GM12892 (cell line): ENCODE data around the gene S1PR1.

Source experiments
- DNase-seq: peaks from one replicate; pipeline ENCODE4 v3.0.0; 2011; ENCODE audit not compliant: insufficient read length
- FAIRE-seq: peaks from 2 replicates; lab custom pipeline; 2011; peaks lifted over from hg19 to GRCh38; lab: Jason Lieb, UNC
- POLR2A ChIP-seq: IDR thresholded peaks from 2 replicates; pipeline ENCODE4 v1.6.1; 2011; ENCODE audit warnings: low read depth, low read length, control low read depth
- POLR2AphosphoS5 ChIP-seq: IDR thresholded peaks from 2 replicates; pipeline ENCODE4 v1.6.1; 2011; ENCODE audit warnings: low read depth, low read length, control low read depth
- TAF1 ChIP-seq: IDR thresholded peaks from 2 replicates; pipeline ENCODE4 v1.6.1; 2011; ENCODE audit warnings: low read depth, mild to moderate bottlenecking, control low read depth, low read length, borderline replicate concordance

Gene S1PR1

DNA sequence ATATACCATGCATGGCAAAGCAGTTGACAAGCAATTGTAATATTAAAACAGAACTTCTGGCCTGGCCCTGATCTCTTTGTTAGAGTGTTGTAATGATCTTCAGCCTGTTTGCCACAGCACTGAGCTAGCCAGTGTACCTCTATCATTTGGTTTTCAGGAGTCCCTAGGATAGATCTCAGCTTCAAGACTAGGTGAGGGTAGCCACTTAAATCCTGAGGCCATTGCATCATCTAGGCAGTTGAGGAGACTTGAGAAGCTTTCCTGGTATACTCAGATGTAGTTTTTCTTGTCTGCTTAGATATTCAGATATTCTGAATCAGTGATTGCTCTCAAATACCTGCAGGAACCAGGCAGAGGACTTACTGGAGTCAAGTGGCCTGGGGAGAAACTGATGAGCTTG lies 14.7 kb downstream of the S1PR1 start:
- DNase-seq (no peak), FAIRE-seq (no peak)
- TF ChIP-seq POLR2A (no peak), POLR2AphosphoS5 (no peak), TAF1 (no peak)

- DNase-seq (no peak), FAIRE-seq (no peak)
- TF ChIP-seq POLR2AphosphoS5 (no peak), POLR2A (no peak)
Measured at GRCh38 chr1:101253976-101254674, 17.3 kb downstream of the S1PR1 start.

- no peak for DNase-seq
- peak; percentile 66 for FAIRE-seq
- TF ChIP-seq POLR2A (no peak), TAF1 (no peak), POLR2AphosphoS5 (no peak)
Measured at GRCh38 chr1:101257500-101258325, 20.9 kb downstream of the S1PR1 start.

DNA sequence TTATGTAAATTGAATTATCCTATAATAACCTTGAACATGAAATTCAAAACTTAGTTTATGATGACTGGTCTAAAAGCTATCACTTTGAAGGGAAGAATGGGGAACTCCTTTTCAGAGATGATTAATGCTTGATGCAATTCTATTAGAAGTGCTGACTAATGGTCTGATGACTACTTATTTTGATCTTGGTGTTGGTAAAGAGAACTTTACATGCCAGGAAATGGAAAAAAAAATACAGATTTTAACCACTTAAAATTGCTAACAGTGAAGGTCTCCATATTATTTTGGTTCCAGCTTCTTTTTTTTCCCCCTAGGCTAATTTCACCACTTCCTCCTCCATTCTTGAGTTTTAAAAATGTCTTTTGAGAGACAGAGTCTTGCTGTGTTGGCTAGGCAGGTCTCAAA lies 22.9 kb downstream of the S1PR1 start:
- FAIRE-seq = no peak
- DNase-seq = no peak
- TF ChIP-seq POLR2AphosphoS5 (no peak), TAF1 (no peak), POLR2A (no peak)

GRCh38 chr1:101260556-101261350 lies 23.9 kb downstream of the S1PR1 start:
- no peak for DNase-seq
- no peak for FAIRE-seq
- TF ChIP-seq TAF1 = no peak
- TF ChIP-seq POLR2A = no peak
- TF ChIP-seq POLR2AphosphoS5 = no peak

DNA sequence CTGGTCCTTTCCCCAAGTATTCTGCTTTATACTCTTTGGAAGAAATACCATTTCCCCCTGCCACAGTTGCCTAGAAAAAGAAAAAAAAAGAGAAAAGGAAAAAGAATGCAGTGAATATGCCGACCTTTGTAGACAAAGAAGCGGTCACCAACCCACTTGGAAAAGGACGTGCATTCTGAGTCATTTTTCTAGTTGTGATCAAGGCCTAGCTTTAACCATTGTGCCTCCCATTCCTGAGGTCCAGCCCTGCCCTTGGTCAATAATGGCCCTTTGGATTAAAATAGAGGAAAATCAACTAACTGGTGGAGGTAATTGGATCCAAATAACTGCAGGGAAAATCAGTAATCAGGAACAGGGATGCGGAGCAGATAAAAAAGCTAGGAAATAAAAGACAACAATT lies 24.8 kb downstream of the S1PR1 start:
- TF ChIP-seq POLR2AphosphoS5 = no peak
- TF ChIP-seq TAF1 = no peak
- TF ChIP-seq POLR2A = no peak
- FAIRE-seq (no peak), DNase-seq (no peak)

DNA sequence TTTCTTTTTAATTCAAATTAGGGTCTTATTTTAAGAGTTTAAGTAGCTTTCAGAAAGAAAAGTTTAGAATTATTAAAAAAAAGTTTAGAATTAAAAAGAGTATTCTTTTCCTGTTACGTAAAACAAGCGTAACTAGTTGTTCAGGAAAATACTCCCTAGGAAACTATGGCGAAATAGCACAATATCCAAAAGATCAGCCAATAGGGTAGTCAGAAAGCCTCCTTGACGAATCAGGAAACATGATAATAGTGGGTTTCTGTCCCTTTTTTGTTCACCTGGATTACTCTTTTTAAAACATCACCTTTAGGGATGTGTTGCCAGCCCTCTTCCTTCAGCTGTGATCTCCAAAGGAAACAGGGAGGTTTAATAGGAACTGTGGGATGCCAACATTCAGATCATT lies 25.2 kb downstream of the S1PR1 start:
- FAIRE-seq = no peak
- no peak for DNase-seq
- TF ChIP-seq POLR2A (no peak), POLR2AphosphoS5 (no peak), TAF1 (no peak)

DNA sequence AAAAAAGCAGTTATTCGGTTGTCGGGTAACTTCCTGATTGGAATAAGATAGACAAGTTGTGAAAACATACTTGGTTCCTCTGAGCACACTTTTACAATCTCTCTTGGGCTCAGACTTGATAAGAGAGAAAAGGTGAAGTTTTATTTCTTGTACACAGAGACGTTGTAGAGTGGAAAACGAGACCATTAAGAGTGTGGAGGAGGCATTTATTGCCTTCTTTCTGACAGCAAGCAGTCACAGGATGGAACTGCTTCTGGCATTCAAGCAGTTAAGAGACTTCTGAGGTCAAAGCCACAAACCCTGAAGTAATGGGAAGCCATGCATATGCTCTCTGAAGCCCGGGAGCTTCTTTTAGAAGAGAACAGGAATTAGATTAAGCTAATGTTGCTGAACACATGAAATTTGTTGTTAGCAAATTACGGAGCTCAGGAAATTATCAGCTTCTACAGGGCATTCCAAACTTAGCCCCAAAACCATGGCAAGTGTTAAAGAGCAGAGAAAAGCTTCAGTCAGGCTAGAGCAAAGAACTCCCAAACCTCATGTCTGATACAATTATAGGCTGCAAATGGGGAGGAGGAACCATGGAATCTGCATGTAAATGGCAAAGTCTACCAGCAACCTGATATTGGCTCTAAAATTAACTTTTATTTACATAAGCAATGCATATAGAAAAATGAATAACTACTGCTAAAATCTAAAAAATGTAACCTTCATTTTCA lies 26.0 kb downstream of the S1PR1 start:
- FAIRE-seq (peak; percentile 40), DNase-seq (no peak)
- TF ChIP-seq TAF1 = no peak
- no peak for TF ChIP-seq POLR2A
- TF ChIP-seq POLR2AphosphoS5 = no peak

- TF ChIP-seq POLR2AphosphoS5 = no peak
- TF ChIP-seq POLR2A = no peak
- no peak for TF ChIP-seq TAF1
- FAIRE-seq (no peak), DNase-seq (no peak)
Measured at GRCh38 chr1:101264697-101265096, 27.9 kb downstream of the S1PR1 start.

DNA sequence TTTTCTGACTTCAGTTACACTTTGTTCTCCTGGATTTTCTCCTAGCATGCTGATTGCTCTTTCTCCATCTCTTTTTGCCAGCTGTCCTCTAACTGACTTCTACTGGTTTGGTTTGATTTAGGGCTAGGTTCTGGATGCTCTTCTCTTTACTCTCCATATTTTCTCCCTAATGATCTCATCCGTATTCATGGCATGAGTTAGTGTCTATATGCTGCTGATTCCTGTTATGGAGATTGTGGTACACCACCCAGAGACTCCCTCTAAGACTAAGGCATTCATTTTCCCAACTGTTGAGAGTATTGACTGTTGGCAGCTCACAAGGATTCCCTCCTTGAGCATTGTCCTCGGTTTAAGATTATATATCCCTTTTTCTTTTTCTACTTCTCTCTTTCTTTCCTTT lies 28.9 kb downstream of the S1PR1 start:
- FAIRE-seq = no peak
- DNase-seq = no peak
- no peak for TF ChIP-seq TAF1
- no peak for TF ChIP-seq POLR2A
- no peak for TF ChIP-seq POLR2AphosphoS5

DNA sequence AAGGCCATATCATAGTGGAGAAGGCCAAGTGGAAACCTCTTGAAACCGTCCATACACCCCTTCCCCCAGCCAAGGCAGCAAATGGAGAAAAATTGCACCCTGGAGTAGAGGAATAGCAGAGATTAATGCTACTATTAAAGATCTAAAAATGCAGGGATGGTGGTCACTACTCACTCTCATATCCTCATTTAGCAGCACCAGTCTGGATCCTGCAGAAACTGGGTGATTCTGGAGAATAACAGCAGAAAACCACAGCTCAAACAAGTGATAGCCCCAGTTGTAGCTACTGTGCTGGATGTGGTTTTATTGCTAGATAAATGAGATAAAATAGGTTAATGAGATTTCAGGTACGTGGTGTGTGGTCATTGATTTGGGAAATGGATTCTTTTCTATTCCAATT lies 30.3 kb downstream of the S1PR1 start:
- FAIRE-seq = no peak
- no peak for DNase-seq
- TF ChIP-seq POLR2A (no peak), TAF1 (no peak), POLR2AphosphoS5 (no peak)
